ENCODE measurements around the gene SYNE1.

DNA sequence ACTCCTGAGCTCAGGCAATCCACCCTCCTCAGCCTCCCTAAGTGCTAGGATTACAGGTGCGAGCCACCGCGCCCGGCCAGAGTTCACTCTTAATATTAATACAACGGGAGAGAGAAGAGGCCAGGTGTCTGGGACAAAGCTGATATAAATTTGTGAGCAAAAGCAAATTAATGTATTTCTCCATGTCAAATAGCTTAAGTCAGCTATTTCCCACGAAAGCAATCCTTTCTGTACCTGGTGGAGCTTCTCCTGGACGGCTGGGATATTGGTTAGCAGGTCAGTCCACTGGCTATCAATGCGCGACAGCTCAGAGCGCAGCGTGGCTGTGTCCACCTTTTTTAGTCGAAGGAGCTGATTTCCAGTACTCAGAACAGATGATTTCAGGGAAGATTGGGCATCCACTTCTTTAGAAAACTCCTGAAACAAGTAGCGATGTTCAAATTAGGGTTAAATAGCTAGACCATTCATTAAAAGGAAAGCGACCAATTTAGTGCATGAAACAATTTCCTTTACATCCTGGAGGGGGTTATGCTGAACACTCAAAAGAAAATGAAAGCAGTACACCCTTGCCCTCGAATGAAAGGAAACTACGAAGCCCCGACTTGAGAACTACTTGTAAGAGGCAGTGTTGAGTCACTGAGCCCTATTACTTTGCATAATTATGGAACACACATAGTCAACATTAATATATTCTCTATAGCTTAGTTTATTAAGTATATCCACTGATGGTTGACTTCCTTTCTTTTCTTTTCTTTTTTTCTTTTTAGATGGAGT lies 403.4 kb downstream of the SYNE1 start:
- TF ChIP-seq, protein P1, sequence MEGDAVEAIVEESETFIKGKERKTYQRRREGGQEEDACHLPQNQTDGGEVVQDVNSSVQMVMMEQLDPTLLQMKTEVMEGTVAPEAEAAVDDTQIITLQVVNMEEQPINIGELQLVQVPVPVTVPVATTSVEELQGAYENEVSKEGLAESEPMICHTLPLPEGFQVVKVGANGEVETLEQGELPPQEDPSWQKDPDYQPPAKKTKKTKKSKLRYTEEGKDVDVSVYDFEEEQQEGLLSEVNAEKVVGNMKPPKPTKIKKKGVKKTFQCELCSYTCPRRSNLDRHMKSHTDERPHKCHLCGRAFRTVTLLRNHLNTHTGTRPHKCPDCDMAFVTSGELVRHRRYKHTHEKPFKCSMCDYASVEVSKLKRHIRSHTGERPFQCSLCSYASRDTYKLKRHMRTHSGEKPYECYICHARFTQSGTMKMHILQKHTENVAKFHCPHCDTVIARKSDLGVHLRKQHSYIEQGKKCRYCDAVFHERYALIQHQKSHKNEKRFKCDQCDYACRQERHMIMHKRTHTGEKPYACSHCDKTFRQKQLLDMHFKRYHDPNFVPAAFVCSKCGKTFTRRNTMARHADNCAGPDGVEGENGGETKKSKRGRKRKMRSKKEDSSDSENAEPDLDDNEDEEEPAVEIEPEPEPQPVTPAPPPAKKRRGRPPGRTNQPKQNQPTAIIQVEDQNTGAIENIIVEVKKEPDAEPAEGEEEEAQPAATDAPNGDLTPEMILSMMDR (IDR thresholded peaks at IDR 0.05) = no peak
- TF ChIP-seq POLR2A (IDR thresholded peaks at IDR 0.05) = no peak
